ENCODE data around the gene SAP30BP.

The SAP30BP gene

DNA sequence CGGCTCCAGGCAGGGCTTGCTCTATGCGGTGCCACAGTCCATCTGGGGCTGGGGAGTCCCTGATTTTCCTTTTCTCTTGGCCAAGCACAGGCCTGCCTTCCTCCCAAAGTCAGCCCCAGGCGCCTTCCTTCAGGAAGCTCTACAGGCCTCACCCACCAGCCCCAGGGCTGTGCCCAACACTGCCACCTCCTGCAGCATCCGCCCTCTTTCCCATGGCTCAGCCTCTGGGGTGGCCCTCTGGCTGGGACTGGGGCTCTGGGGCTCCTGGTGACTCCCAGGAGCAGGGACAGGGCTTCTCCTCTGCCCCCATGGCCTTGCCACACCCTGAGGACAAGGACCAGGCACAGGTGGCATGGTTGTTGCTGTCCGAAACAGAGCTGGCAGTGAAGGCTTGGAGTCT lies 54.9 kb downstream of the SAP30BP start:
- DNase-seq: no peak

DNA sequence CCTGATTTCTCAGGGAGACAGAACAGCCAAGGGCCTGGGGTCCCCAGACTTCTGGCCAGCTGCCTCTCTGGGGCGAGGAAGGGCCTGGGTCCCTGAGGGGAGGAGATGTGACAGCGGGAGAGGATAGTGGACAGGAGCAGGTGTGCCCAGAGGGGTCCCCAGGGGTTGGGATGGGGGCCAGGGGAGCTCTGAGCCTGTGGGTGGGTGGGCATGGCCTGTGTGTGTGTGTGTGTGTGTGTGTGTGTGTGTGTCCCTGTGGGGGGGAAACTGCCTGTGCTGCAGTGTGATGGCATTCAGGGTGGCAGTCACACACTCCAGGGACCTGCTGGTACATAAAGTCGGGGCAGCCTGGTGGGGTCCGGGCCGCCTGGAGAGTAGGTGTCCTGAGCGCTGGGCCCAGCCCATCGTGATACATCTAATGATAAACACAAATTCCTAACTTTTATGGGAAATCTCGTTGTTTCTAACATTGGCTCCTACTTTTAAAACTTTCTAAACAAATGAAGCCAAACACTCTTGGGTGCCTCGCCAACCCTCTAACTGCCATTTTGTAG lies 55.5 kb downstream of the SAP30BP start:
- DNase-seq: no peak

DNA sequence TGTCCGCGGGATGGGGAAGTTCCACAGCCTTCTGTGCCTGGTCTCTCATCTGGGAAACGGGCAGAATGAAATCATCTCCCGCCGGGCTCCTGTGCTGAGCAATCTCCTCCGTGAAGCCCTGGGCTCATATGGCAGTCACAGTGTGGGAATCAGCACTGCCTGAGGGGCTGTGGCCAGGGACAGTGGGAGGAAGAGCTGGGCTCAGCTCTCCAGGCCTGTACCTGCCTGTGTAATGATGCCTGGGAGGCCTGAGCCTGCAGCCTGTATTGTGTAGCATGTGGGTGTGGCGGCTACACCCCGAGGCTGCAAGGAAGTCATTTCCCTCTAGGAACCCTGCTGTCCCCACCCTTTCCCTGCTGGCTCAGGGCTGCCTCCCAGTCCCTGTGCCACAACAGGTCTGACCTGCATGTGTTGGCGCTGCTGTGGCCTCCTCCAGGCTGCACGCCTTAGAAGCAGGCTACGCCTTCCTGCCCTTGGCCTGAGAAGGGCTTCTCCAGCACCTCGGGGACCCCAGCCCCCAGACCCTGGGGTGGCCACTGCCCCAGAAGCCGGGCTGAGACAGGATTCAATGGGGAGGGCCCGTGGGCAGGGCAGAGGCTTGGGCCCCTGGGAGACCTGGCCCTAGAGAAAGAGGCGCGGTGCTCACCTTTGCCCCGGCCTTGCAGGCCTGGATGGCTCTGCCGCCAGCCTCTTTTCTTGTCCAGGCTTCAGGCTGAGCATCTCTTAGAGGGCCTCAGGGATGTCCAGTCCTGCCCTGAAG lies 56.2 kb downstream of the SAP30BP start:
- DNase-seq: no peak

DNA sequence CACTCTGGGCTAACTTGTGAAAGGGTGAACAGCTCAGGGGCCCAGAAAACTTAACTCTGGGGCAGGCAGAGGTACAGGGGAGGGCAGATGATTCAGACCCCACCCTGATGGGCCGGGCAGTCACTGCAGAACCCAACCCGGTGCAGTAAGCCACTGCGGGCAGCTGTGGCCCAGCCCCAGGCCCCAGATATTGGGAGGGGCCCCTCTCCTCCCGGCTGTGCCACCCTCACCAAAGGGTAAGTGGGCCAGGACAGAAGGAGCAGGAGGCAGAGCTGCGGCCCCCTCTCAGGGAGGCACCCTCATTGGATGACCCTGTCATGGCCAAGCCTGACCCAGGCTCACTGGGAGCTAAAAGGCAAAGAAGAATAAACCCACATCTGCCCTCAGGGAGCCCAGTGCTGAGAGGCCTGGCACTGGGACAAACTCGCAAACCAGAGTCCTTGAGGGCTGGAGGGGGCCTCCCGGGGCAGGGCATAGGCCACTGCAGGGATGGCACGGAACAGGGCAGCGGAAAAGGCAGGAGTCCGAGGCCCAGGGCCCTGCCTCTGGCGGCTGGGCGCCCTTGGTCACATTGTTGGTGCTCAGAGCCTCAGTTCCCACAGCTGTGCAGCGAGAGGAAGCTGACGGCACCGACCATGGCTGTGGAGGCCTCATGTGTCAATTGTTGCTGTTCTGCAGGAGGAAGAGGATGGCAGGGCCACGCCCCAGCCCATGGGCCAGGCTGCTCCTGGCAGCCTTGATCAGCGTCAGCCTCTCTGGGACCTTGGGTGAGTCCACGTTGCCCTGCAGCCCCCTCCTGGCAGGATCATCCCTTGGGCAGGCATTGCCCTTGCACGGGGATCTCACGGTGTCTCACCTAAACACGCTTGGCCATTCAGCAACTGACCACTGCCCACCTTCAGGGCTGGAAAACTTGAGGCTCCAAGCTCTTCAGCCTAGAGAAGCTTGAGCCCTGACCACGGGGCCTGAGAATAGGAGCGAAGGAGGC lies 57.2 kb downstream of the SAP30BP start:
- no peak for DNase-seq

DNA sequence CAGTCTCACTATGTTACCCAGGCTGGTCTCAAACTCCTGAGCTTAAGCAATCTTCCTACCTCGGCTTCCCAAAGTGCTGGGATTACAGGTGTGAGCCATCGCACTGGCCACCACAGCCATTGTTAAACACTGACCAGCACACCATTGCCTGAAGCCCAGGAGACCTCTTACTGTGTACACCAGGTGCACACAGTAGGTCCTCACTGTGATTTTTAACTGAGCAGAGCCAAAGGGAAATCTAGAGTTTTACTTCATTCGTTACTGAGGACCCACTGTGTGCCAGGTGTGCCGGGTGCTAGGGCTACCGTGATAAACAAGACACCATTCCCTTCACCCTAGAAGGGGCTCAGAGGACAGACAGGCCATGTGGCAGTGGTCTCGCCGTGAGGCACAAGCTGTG lies 58.4 kb downstream of the SAP30BP start:
- DNase-seq: no peak

DNA sequence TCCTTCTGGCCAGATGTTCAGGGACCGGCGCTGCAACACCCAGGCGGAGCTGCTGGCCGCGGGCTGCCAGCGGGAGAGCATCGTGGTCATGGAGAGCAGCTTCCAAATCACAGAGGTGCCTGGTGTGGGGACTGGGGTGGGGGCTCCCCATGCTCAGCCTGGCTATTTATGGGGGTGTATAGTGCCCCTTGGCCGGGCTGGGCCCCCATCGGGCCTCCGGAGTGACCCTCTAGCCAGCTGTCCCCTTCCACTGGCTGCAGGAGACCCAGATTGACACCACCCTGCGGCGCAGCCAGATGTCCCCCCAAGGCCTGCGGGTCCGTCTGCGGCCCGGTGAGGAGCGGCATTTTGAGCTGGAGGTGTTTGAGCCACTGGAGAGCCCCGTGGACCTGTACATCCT lies 60.3 kb downstream of the SAP30BP start:
- DNase-seq: no peak

DNA sequence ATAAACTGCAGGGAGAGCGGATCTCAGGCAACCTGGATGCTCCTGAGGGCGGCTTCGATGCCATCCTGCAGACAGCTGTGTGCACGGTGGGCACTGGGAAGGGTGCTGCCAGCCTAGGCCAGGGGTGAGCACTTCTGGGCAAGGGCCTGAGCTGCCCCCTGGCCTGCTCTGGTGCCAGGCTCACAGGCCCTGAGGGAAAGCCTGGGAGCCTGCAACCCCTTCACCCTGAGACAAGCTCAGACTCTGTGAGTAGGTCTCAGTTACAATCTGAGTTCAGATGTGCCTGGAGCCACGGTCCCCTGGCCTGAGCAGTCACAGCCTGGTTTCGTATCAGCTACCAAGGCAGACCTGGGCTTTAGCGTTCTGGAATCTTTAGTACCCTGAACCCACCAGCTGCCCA lies 62.2 kb downstream of the SAP30BP start:
- DNase-seq: no peak

DNA sequence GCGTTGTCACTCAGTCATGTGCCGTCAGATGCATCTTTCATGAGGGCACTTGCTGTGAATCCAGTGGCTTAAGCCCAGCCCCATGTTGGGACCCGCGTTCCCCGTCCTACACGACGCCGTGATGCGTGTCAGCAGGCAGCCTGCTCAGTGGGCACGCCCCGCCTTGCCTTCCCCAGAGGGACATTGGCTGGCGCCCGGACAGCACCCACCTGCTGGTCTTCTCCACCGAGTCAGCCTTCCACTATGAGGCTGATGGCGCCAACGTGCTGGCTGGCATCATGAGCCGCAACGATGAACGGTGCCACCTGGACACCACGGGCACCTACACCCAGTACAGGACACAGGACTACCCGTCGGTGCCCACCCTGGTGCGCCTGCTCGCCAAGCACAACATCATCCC lies 62.9 kb downstream of the SAP30BP start:
- no peak for DNase-seq

DNA sequence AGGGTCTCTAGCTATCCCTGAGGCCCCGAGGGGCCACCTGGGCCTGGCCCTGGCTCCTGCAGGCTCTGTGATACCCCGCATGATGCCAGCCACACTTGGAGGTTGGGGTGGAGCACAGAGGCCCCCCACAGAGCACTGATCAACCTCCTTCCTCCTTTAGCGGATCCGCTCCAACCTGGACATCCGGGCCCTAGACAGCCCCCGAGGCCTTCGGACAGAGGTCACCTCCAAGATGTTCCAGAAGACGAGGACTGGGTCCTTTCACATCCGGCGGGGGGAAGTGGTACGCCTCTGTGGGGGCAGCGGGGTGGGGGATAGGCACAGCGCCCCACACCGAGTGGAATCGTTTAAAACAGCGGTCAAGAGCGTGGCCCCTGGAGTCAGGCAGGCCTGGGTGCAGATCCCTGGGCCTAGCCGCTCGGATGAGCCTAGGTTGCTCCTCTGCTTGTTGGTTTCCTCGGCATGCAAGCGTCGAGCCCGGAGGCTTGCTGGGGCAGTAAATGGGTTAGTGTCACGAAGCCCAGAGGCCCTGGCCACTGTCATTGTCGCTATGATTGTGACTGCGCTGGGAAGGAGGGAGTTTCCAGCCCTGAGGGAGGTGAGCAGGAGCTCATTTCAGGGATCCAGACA lies 64.1 kb downstream of the SAP30BP start:
- DNase-seq: no peak

DNA sequence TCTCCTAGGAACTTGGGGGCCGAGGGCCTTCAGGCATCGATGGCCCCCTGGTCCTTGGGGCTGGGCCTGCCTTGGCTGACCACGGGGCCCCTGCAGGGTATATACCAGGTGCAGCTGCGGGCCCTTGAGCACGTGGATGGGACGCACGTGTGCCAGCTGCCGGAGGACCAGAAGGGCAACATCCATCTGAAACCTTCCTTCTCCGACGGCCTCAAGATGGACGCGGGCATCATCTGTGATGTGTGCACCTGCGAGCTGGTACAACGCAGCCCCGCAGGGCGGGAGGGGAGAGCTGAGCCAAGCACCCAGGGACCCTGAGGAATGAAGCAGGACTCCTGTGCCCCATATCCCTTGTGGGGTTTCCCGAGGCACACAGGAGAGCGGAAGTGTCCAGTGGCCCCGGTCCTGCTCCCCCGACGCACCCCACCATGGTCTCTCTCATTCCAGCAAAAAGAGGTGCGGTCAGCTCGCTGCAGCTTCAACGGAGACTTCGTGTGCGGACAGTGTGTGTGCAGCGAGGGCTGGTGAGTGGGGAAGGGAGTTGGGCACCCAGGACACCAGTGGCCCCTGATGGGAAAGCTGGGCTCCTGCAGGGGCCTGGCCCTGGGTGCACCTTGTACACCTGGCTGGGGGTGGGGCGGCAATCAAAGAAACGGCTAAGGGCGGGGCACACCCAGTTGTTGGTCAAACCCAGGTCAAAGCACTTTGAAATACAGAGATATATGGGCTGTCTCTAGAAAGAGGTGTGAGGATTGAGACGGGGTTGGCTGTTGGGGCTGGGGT lies 64.8 kb downstream of the SAP30BP start:
- DNase-seq: no peak

DNA sequence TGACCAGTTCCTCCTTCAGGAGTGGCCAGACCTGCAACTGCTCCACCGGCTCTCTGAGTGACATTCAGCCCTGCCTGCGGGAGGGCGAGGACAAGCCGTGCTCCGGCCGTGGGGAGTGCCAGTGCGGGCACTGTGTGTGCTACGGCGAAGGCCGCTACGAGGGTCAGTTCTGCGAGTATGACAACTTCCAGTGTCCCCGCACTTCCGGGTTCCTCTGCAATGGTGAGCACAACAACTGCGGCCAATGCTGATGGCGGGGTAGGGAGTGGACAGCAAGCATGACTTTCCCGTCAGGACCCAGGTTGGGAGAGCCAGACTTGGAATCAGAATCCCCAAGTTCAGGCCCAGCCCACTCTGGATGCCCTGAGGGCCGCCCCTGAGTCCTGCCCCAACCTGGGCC lies 66.3 kb downstream of the SAP30BP start:
- DNase-seq: no peak

DNA sequence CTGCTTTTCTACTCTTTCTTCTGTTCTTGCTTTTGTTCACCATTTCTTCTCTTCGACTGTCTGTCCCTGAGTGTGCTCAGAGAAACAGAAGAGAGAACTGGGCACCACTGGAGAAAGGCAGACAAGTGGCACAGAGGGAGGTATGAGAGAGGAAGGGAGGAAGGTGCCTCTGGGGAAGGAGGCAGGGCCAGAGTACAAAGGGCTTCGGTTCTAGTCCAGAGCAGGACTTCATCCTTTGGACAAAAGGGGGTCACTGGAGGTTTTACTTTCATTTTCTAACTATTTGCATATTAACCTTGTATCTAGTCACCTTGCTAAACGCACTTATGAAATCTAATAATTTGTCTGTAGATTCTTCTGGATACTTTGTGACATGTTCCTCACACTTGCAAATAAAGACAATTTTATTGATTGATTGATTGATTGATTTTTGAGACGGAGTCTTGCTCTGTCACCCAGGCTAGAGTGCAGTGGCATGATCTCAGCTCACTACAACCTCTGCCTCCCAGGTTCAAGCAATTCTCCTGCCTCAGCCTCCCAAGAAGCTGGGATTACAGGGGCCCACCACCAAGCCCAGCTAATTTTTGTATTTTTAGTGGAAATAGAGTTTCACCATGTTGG lies 67.6 kb downstream of the SAP30BP start:
- DNase-seq: no peak

DNA sequence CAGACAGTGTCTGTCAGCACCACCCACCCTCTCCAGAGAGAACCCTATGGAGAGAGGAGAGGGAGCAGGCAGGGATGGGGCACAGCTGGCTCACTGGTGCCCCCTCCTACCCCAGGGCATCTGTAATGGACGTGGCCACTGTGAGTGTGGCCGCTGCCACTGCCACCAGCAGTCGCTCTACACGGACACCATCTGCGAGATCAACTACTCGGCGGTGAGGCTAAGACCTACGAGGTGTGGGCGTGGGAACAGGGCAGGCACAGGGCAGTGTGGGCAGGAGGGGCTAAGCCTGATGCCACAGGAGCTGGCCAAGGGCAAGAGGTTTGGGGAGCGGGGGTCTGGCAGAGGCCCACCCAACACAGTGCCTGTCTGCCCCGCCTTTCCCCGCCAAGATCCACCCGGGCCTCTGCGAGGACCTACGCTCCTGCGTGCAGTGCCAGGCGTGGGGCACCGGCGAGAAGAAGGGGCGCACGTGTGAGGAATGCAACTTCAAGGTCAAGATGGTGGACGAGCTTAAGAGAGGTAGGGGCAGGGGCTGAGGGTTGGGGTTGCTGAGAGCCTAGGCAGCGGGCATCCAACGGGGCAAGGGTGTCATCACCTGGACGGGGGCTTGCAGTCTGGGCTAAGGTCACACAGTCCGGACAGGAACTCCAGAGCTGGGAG lies 69.2 kb downstream of the SAP30BP start:
- DNase-seq: no peak

DNA sequence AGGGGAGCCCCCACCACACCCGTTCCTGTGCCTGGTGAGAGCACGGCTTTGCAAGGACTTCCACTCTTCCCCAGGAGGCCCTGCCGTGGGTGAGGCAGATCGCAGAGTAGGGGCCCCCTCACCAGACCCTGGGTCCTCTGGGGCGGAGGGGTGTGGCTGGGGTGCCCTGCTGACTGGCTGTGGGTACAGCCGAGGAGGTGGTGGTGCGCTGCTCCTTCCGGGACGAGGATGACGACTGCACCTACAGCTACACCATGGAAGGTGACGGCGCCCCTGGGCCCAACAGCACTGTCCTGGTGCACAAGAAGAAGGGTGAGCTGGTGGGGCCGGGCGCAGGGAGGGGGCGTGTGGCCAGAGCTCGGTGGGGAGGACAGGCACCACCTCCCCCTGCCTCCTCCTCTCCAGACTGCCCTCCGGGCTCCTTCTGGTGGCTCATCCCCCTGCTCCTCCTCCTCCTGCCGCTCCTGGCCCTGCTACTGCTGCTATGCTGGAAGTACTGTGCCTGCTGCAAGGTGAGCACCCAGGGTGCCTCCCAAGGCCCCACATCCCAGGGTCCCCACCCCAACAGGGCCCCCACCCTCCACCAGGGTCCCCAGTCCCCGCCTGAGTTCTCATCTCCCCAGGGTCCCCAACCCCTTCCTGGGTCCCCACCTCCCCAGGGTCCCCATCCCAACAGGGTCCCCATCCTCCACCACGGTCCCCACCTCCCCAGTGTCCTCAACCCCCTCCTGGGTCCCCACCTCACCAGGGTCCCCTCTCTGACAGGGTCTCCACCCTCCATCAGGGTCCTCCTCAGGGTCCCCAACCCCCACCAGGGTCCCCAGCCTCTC lies 70.2 kb downstream of the SAP30BP start:
- DNase-seq: no peak

DNA sequence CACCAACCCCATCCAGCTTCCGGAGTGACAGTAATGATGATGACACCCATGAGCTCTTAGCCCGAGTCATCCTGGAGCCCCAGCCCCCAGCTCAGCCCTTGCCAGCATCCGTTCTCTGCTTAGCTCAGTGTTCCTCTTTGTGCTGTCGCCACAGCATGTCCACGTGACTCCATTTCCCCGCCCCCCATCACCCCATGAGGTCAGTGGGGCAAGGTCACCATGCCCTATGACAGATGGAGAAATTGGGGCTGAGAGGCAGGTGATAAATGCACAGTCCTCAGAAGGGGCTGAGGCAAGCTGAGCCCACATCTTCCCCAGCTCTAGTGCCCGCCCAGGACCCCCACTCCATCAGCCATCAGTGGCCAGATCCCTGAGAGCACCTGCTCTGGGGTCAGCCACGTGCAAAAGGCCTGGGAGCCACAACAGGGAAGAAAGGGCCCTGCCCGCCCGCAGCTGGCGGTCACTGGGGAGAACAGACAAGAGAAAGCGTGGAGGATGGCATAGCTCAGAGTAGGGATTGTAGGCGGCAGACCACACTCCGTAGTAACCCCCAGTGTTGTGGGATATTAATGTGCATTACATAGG lies 71.2 kb downstream of the SAP30BP start:
- DNase-seq: no peak

DNA sequence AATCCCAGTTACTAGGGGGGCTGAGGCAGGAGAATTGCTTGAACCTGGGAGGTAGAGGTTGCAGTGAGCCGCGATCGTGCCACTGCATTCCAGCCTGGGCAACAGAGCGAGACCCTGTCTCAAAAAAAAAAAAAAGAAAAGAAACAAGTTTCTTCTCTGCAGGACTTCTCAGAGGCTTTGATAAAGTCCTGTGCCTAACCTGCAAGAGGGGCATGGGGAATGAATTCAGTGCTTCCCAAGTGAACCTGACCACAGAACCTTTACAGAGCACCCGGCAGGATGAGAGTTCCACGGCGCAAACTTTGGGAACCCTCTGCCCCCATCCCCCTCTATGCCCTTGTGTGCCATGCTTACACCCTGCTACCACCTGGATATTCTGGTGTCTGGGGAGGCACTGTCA lies 72.0 kb downstream of the SAP30BP start:
- DNase-seq: no peak

DNA sequence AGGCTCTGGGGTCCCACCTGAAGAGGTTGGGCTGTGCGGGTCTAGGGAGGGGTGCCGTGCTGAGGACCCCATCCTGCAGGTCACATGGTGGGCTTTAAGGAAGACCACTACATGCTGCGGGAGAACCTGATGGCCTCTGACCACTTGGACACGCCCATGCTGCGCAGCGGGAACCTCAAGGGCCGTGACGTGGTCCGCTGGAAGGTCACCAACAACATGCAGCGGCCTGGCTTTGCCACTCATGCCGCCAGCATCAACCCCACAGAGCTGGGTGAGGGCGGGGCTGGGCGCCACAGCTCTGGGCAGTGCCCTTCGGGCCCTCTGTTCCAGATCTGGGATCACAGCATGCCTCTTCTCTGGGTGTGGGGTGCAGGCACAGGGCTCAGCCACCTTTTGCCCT lies 72.7 kb downstream of the SAP30BP start:
- DNase-seq: no peak

DNA sequence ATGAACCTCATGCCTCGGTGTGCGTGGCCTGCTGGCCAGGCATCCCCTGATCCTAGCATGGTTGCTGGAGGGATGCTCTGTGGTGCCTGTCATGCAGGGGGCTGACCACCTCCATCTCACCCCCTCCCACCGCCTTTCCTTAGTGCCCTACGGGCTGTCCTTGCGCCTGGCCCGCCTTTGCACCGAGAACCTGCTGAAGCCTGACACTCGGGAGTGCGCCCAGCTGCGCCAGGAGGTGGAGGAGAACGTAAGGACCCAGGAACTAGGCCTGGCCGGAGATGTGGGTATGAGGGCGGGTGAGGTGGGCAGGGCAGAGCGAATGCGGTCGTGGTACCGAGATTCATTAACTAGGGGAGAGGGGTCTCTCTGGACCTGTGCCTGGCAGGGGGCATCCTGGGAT lies 73.1 kb downstream of the SAP30BP start:
- no peak for DNase-seq

DNA sequence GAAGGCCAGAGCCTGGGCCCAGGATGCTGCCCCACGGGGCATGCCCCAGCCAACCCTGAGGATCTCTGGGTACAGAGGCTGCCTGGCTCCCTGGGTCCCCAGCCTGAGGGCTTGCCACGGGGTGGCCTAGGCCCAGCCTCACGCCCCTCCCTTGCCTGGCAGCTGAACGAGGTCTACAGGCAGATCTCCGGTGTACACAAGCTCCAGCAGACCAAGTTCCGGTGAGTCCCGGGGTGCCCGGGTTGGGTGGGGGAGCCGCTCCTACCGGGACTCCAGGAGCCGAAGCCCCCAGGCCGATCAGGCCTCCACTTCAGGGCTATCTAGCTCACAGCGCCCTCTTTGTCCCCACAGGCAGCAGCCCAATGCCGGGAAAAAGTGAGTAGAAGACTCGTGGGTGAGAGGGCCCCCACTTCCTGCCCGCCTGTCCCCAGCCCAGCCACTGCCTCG lies 73.5 kb downstream of the SAP30BP start:
- DNase-seq: no peak

DNA sequence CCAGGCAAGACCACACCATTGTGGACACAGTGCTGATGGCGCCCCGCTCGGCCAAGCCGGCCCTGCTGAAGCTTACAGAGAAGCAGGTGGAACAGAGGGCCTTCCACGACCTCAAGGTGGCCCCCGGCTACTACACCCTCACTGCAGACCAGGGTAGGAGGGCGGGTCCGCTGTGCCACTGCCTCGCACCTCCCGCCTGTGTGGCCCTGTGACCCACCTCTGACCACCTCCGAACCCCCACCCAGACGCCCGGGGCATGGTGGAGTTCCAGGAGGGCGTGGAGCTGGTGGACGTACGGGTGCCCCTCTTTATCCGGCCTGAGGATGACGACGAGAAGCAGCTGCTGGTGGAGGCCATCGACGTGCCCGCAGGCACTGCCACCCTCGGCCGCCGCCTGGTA lies 75.2 kb downstream of the SAP30BP start:
- no peak for DNase-seq
